ENCODE results near the gene ITGB3BP. TPM values are rescaled to one million over a fixed set of nuclear protein-coding genes. Genes with fewer than 3 reads are reported as not detected.

The ITGB3BP gene
- total RNA-seq, 4 donors from 2014 or later = 6.5 to 35.0 (median 11.3) TPM

GRCh38 chr1:63414691-63415365, 108.2 kb downstream of the ITGB3BP start:
- Histone ChIP-seq H3K4me1 (peaks cover 0 to 5% (median 0%) of the 10 kb centered on the region in 3 donors), H3K9me3 (no peaks in the 10 kb centered on the region), H3K4me3 (no peak overlapping the region), H3K27me3 (no peaks in the 10 kb centered on the region), H3K36me3 (peaks cover 0 to 8% of the 10 kb centered on the region in 2 donors), H3K27ac (no peak overlapping the region)
- ATAC-seq = no peak
- TF ChIP-seq, protein P1, sequence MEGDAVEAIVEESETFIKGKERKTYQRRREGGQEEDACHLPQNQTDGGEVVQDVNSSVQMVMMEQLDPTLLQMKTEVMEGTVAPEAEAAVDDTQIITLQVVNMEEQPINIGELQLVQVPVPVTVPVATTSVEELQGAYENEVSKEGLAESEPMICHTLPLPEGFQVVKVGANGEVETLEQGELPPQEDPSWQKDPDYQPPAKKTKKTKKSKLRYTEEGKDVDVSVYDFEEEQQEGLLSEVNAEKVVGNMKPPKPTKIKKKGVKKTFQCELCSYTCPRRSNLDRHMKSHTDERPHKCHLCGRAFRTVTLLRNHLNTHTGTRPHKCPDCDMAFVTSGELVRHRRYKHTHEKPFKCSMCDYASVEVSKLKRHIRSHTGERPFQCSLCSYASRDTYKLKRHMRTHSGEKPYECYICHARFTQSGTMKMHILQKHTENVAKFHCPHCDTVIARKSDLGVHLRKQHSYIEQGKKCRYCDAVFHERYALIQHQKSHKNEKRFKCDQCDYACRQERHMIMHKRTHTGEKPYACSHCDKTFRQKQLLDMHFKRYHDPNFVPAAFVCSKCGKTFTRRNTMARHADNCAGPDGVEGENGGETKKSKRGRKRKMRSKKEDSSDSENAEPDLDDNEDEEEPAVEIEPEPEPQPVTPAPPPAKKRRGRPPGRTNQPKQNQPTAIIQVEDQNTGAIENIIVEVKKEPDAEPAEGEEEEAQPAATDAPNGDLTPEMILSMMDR (IDR thresholded peaks at IDR 0.05) = no peak
- TF ChIP-seq POLR2AphosphoS5 (IDR thresholded peaks at IDR 0.05) (no peak), EP300 (IDR thresholded peaks at IDR 0.05) (no peak), POLR2A (IDR thresholded peaks at IDR 0.05) (no peak)
- WGBS, 2 donors (ENCODE audit: low coverage in 1 of 2) = 74 to 83% methylated on average over 3 of the region's 3 CpGs

DNA sequence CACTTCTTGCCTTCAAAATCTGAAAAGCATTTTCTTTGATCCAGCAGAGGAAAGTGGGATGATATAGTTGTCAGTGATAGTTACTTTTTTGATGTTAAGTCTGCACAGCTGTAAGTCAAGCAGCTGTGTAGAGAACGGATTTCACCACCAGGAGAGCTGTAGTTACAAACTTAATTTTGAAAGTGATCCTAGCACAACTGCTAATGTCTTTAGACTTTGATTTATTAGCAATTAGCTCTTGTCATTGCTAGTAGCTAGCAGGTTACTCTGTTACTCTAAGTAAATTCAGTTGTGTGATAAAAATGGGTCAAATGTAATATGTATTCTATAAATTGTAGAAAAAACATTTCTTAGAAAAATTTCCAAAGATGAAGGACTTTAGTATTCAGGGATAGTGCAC, 109.6 kb downstream of the ITGB3BP start:
- H3K27me3 ChIP-seq = no peaks in the 10 kb centered on the region
- H3K36me3 ChIP-seq = peaks cover 0 to 5% of the 10 kb centered on the region in 2 donors
- ATAC-seq = no peak
- 69 to 75% methylated on average over 1 of the region's 1 CpG for WGBS, 2 donors (ENCODE audit: low coverage in 1 of 2)
- peaks cover 0 to 5% (median 0%) of the 10 kb centered on the region in 3 donors for H3K4me1 ChIP-seq
- no peak overlapping the region for H3K4me3 ChIP-seq
- TF ChIP-seq POLR2AphosphoS5 (IDR thresholded peaks at IDR 0.05) = no peak
- TF ChIP-seq EP300 (IDR thresholded peaks at IDR 0.05) = no peak
- TF ChIP-seq, protein P1 (IDR thresholded peaks at IDR 0.05) = no peak
- no peak for TF ChIP-seq POLR2A (IDR thresholded peaks at IDR 0.05)
- H3K27ac ChIP-seq = no peak overlapping the region
- H3K9me3 ChIP-seq = no peaks in the 10 kb centered on the region

DNA sequence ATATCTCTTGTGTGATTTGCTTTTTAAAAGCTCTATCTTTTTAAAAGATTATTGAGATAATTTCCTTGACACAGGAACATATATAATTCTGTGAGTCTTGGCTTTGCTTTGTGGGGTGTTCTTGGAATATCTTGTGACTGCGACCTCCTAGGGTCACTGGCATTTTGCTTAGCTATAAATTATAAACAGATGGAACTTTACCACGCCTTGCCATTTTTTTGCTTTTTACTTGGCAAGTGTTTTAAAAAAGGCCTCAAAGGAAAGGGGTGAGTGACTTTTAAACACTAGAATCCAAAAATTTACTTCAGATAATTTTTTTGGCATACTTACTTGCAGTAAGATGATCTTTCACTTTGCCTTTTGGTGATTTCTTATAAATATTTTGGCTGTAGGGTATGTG, 112.0 kb downstream of the ITGB3BP start:
- H3K4me3 ChIP-seq = no peak overlapping the region
- H3K9me3 ChIP-seq = no peaks in the 10 kb centered on the region
- peaks cover 0 to 5% (median 0%) of the 10 kb centered on the region in 3 donors for H3K4me1 ChIP-seq
- H3K27ac ChIP-seq = no peak overlapping the region
- H3K36me3 ChIP-seq = peaks cover 0 to 5% of the 10 kb centered on the region in 2 donors
- TF ChIP-seq, protein P1 (IDR thresholded peaks at IDR 0.05) = no peak
- TF ChIP-seq POLR2AphosphoS5 (IDR thresholded peaks at IDR 0.05) (no peak), EP300 (IDR thresholded peaks at IDR 0.05) (no peak), POLR2A (IDR thresholded peaks at IDR 0.05) (no peak)
- ATAC-seq = no peak
- no peaks in the 10 kb centered on the region for H3K27me3 ChIP-seq
- 28 to 51% methylated on average over 2 of the region's 2 CpGs for WGBS, 2 donors (ENCODE audit: low coverage in 1 of 2)

GRCh38 chr1:63408331-63408730, 114.7 kb downstream of the ITGB3BP start:
- no peak for ATAC-seq
- WGBS, 2 donors (ENCODE audit: low coverage in 1 of 2) = 52 to 54% methylated on average over 4 of the region's 4 CpGs
- Histone ChIP-seq H3K36me3 (peaks cover 0 to 21% of the 10 kb centered on the region in 2 donors), H3K4me1 (peaks cover 0 to 5% (median 0%) of the 10 kb centered on the region in 3 donors), H3K4me3 (no peak overlapping the region), H3K27me3 (no peaks in the 10 kb centered on the region), H3K9me3 (no peaks in the 10 kb centered on the region), H3K27ac (no peak overlapping the region)
- no peak for TF ChIP-seq EP300 (IDR thresholded peaks at IDR 0.05)
- TF ChIP-seq, protein P1 (IDR thresholded peaks at IDR 0.05) = no peak
- no peak for TF ChIP-seq POLR2AphosphoS5 (IDR thresholded peaks at IDR 0.05)
- TF ChIP-seq POLR2A (IDR thresholded peaks at IDR 0.05) = no peak

GRCh38 chr1:63407002-63407401, 116.0 kb downstream of the ITGB3BP start:
- Histone ChIP-seq H3K27me3 (no peaks in the 10 kb centered on the region), H3K4me3 (no peak overlapping the region), H3K27ac (no peak overlapping the region), H3K4me1 (peaks cover 0 to 5% (median 0%) of the 10 kb centered on the region in 3 donors), H3K36me3 (peaks cover 0 to 22% of the 10 kb centered on the region in 2 donors), H3K9me3 (no peaks in the 10 kb centered on the region)
- no peak for ATAC-seq
- no peak for TF ChIP-seq POLR2A (IDR thresholded peaks at IDR 0.05)
- no peak for TF ChIP-seq EP300 (IDR thresholded peaks at IDR 0.05)
- TF ChIP-seq, protein P1 (IDR thresholded peaks at IDR 0.05) = no peak
- no peak for TF ChIP-seq POLR2AphosphoS5 (IDR thresholded peaks at IDR 0.05)
